ENCODE measurements around the gene POLN. TPM values are rescaled to one million over a fixed set of nuclear protein-coding genes. Genes with fewer than 3 reads are reported as not detected.

Gene POLN
- total RNA-seq, 2 experiments from 2014 or later: 2.1 to 2.3 TPM

- no peaks in the 10 kb centered on the region for H3K27me3 Mint-ChIP-seq
- H3K27me3 ChIP-seq (ENCODE audit: control insufficient read depth in 1 of 2, insufficient read depth in 2 of 2, low read length in 2 of 2): no peaks in the 10 kb centered on the region
- H3K27ac ChIP-seq (ENCODE audit: low read depth in 1 of 2, low read length in 2 of 2): peak overlapping the region in 1 of 2 donors; percentile 4
- H3K9me3 Mint-ChIP-seq: no peaks in the 10 kb centered on the region
- DNase-seq (no peak), ATAC-seq (ENCODE audit: poor library complexity) (no peak)
- no peak overlapping the region for H3K4me3 ChIP-seq (ENCODE audit: low read length)
- intact Hi-C loops (cut with DNase I, micrococcal nuclease): loop anchor here in 1 of 2 experiments (5.0 to 10.0 kb wide), 3 partner anchors 98 to 670 kb away; partner anchors contain the start of gene NELFA
- peaks cover 30% of the 10 kb centered on the region for H3K4me1 ChIP-seq (ENCODE audit: insufficient read depth, low read length)
- ChIA-PET POLR2A (interaction anchor here (0.9 to 3.6 kb wide), 2 partner anchors 17 to 205 kb away, joined by 3 to 65 read pairs; partner anchors contain the start of gene RNF4), CTCF (interaction anchor here (1.6 kb wide), 1 partner anchor 17 kb away, joined by 3 read pairs; no protein-coding TSS in a partner anchor)
- no peak overlapping the region for H3K27ac Mint-ChIP-seq
- no peaks in the 10 kb centered on the region for H3K9me3 ChIP-seq (ENCODE audit: control insufficient read depth in 1 of 2, insufficient read depth in 1 of 2, low read length in 2 of 2)
- no peak overlapping the region for H3K4me3 Mint-ChIP-seq
- peaks cover 4% of the 10 kb centered on the region for H3K36me3 Mint-ChIP-seq (ENCODE audit: low read depth)
- no peak for TF ChIP-seq CTCF (IDR thresholded peaks at IDR 0.05)
- no peaks in the 10 kb centered on the region for H3K4me1 Mint-ChIP-seq (ENCODE audit: low read depth)
- peaks cover 8% of the 10 kb centered on the region for H3K36me3 ChIP-seq (ENCODE audit: insufficient read depth, low read length)
Measured at GRCh38 chr4:2264481-2265041, 22.6 kb upstream of the POLN start.

GRCh38 chr4:2263926-2264321, 22.0 kb upstream of the POLN start:
- ChIA-PET CTCF (interaction anchor here (1.6 kb wide), 1 partner anchor 18 kb away, joined by 3 read pairs; no protein-coding TSS in a partner anchor), POLR2A (interaction anchor here (0.6 to 3.6 kb wide), 4 partner anchors 18 to 155 kb away, joined by 4 to 65 read pairs (median 36); partner anchors contain the start of genes CFAP99 and ZFYVE28)
- H3K4me1 ChIP-seq (ENCODE audit: insufficient read depth, low read length): peaks cover 37% of the 10 kb centered on the region
- Mint-ChIP-seq H3K27me3 (no peaks in the 10 kb centered on the region), H3K4me3 (peak overlapping the region; percentile 11), H3K36me3 (ENCODE audit: low read depth) (peaks cover 4% of the 10 kb centered on the region), H3K9me3 (no peaks in the 10 kb centered on the region), H3K4me1 (ENCODE audit: low read depth) (no peaks in the 10 kb centered on the region), H3K27ac (peak overlapping the region; percentile 95)
- intact Hi-C loops (cut with DNase I, micrococcal nuclease): loop anchor here in 1 of 2 experiments (2.0 to 10.0 kb wide), 5 partner anchors 17 to 671 kb away; partner anchors contain the start of gene NELFA
- no peak for DNase-seq
- no peak for TF ChIP-seq CTCF (IDR thresholded peaks at IDR 0.05)
- no peaks in the 10 kb centered on the region for H3K27me3 ChIP-seq (ENCODE audit: control insufficient read depth in 1 of 2, insufficient read depth in 2 of 2, low read length in 2 of 2)
- peaks cover 10% of the 10 kb centered on the region for H3K36me3 ChIP-seq (ENCODE audit: insufficient read depth, low read length)
- no peak for ATAC-seq (ENCODE audit: poor library complexity)
- H3K4me3 ChIP-seq (ENCODE audit: low read length): no peak overlapping the region
- H3K27ac ChIP-seq (ENCODE audit: low read depth in 1 of 2, low read length in 2 of 2): peak overlapping the region in 1 of 2 donors; percentile 4
- H3K9me3 ChIP-seq (ENCODE audit: control insufficient read depth in 1 of 2, insufficient read depth in 1 of 2, low read length in 2 of 2): no peaks in the 10 kb centered on the region

- intact Hi-C loops (cut with DNase I, micrococcal nuclease): loop anchor here (1.0 to 10.0 kb wide), 10 partner anchors 18 to 672 kb away; partner anchors contain the start of genes FAM193A (in 1 of the 2) and NELFA (in 1 of the 2)
- no peaks in the 10 kb centered on the region for H3K27me3 Mint-ChIP-seq
- H3K4me1 ChIP-seq (ENCODE audit: insufficient read depth, low read length): peaks cover 46% of the 10 kb centered on the region
- H3K9me3 ChIP-seq (ENCODE audit: control insufficient read depth in 1 of 2, insufficient read depth in 1 of 2, low read length in 2 of 2): no peaks in the 10 kb centered on the region
- H3K27me3 ChIP-seq (ENCODE audit: control insufficient read depth in 1 of 2, insufficient read depth in 2 of 2, low read length in 2 of 2): no peaks in the 10 kb centered on the region
- H3K27ac ChIP-seq (ENCODE audit: low read depth in 1 of 2, low read length in 2 of 2): peak overlapping the region; percentile 84 to 93
- POLR2A ChIA-PET: interaction anchor here (1.1 to 3.8 kb wide), 11 partner anchors 19 to 701 kb away, joined by 3 to 84 read pairs (median 21); partner anchors contain the start of genes CFAP99, GRK4, HAUS3 and NOP14
- no peaks in the 10 kb centered on the region for H3K4me1 Mint-ChIP-seq (ENCODE audit: low read depth)
- DNase-seq: peak in 1 of 14 experiments; percentile 26
- peak overlapping the region; percentile 95 for H3K27ac Mint-ChIP-seq
- peaks cover 4% of the 10 kb centered on the region for H3K36me3 Mint-ChIP-seq (ENCODE audit: low read depth)
- peak overlapping the region; percentile 96 for H3K4me3 Mint-ChIP-seq
- H3K36me3 ChIP-seq (ENCODE audit: insufficient read depth, low read length): peaks cover 19% of the 10 kb centered on the region
- TF ChIP-seq CTCF (IDR thresholded peaks at IDR 0.05): no peak
- ATAC-seq (ENCODE audit: poor library complexity): no peak
- H3K9me3 Mint-ChIP-seq: no peaks in the 10 kb centered on the region
- peak overlapping the region; percentile 64 for H3K4me3 ChIP-seq (ENCODE audit: low read length)
- CTCF ChIA-PET: interaction anchor here (0.7 to 2.4 kb wide), 4 partner anchors 19 to 156 kb away, joined by 3 to 17 read pairs (median 5); partner anchors contain the start of genes CFAP99, HAUS3, POLN and ZFYVE28
Measured at GRCh38 chr4:2262944-2263250, 21.0 kb upstream of the POLN start.
